Muscle layer of duodenum (tissue), 2 donors: Measurements from ENCODE around the gene GAS7.

Experiments used
- H3K27ac ChIP-seq: one replicate; pipeline ENCODE4 v1.7.0; 2013; ENCODE audit warnings: mild to moderate bottlenecking, low read length
- H3K27me3 ChIP-seq: one replicate; pipeline ENCODE4 v1.7.0; 2013; ENCODE audit warnings: low read depth, mild to moderate bottlenecking, control low read depth, low read length
- H3K36me3 ChIP-seq, 2 donors: one replicate each; pipeline ENCODE4 v1.7.0; 2013; ENCODE audit warnings: low read length in 2 of 2, control low read depth in 1 of 2, mild to moderate bottlenecking in 1 of 2; ENCODE audit not compliant: insufficient read depth in 2 of 2, control insufficient read depth in 1 of 2
- H3K4me1 ChIP-seq, 2 donors: one replicate each; pipeline ENCODE4 v1.7.0; 2013; ENCODE audit warnings: low read length in 2 of 2, mild to moderate bottlenecking in 2 of 2, control low read depth in 1 of 2, moderate library complexity in 1 of 2; ENCODE audit not compliant: insufficient read depth in 2 of 2, control insufficient read depth in 1 of 2
- H3K4me3 ChIP-seq, 2 donors: one replicate each; pipeline ENCODE4 v1.7.0; 2013; ENCODE audit warnings: low read length in 2 of 2, low read depth in 1 of 2, mild to moderate bottlenecking in 1 of 2
- H3K9me3 ChIP-seq, 2 donors: one replicate each; pipeline ENCODE4 v1.7.0; 2013; ENCODE audit warnings: low read length in 2 of 2, control low read depth in 1 of 2, mild to moderate bottlenecking in 1 of 2; ENCODE audit not compliant: control insufficient read depth in 1 of 2
- donor health status: healthy.

GAS7 gene

GRCh38 chr17:10001306-10001873, 197.0 kb downstream of the GAS7 start:
- no peak overlapping the region for H3K27ac ChIP-seq
- H3K4me3 ChIP-seq: no peak overlapping the region
- peaks cover 4 to 20% of the 10 kb centered on the region in 2 donors for H3K4me1 ChIP-seq
- H3K27me3 ChIP-seq: no peaks in the 10 kb centered on the region
- H3K36me3 ChIP-seq: no peaks in the 10 kb centered on the region
- no peaks in the 10 kb centered on the region for H3K9me3 ChIP-seq

- H3K9me3 ChIP-seq: no peaks in the 10 kb centered on the region
- no peaks in the 10 kb centered on the region for H3K27me3 ChIP-seq
- peaks cover 4 to 20% of the 10 kb centered on the region in 2 donors for H3K4me1 ChIP-seq
- H3K4me3 ChIP-seq: no peak overlapping the region
- H3K36me3 ChIP-seq: no peaks in the 10 kb centered on the region
- H3K27ac ChIP-seq: no peak overlapping the region
Measured at GRCh38 chr17:9999919-10000695, 198.3 kb downstream of the GAS7 start.

GRCh38 chr17:9998060-9998459, 200.3 kb downstream of the GAS7 start:
- no peak overlapping the region for H3K27ac ChIP-seq
- H3K9me3 ChIP-seq: no peaks in the 10 kb centered on the region
- peaks cover 4 to 16% of the 10 kb centered on the region in 2 donors for H3K4me1 ChIP-seq
- no peaks in the 10 kb centered on the region for H3K27me3 ChIP-seq
- H3K36me3 ChIP-seq: no peaks in the 10 kb centered on the region
- no peak overlapping the region for H3K4me3 ChIP-seq

GRCh38 chr17:9994761-9995160, 203.6 kb downstream of the GAS7 start:
- Histone ChIP-seq H3K27ac (no peak overlapping the region), H3K4me1 (peaks cover 0 to 6% of the 10 kb centered on the region in 2 donors), H3K4me3 (no peak overlapping the region), H3K36me3 (no peaks in the 10 kb centered on the region), H3K9me3 (no peaks in the 10 kb centered on the region), H3K27me3 (no peaks in the 10 kb centered on the region)

GRCh38 chr17:9991796-9992195, 206.6 kb downstream of the GAS7 start:
- peaks cover 0 to 12% of the 10 kb centered on the region in 2 donors for H3K4me1 ChIP-seq
- H3K27ac ChIP-seq: no peak overlapping the region
- no peak overlapping the region for H3K4me3 ChIP-seq
- H3K36me3 ChIP-seq: no peaks in the 10 kb centered on the region
- no peaks in the 10 kb centered on the region for H3K9me3 ChIP-seq
- no peaks in the 10 kb centered on the region for H3K27me3 ChIP-seq

- Histone ChIP-seq H3K27ac (no peak overlapping the region), H3K27me3 (no peaks in the 10 kb centered on the region), H3K36me3 (no peaks in the 10 kb centered on the region), H3K4me1 (peaks cover 0 to 16% of the 10 kb centered on the region in 2 donors), H3K4me3 (no peak overlapping the region), H3K9me3 (no peaks in the 10 kb centered on the region)
Measured at GRCh38 chr17:9991351-9991750, 207.1 kb downstream of the GAS7 start.

GRCh38 chr17:9987779-9988585, 210.4 kb downstream of the GAS7 start:
- no peaks in the 10 kb centered on the region for H3K9me3 ChIP-seq
- H3K27me3 ChIP-seq: no peaks in the 10 kb centered on the region
- peaks cover 0 to 22% of the 10 kb centered on the region in 2 donors for H3K4me1 ChIP-seq
- H3K27ac ChIP-seq: no peak overlapping the region
- H3K4me3 ChIP-seq: no peak overlapping the region
- no peaks in the 10 kb centered on the region for H3K36me3 ChIP-seq

GRCh38 chr17:9986754-9987382, 211.5 kb downstream of the GAS7 start:
- Histone ChIP-seq H3K27ac (no peak overlapping the region), H3K9me3 (no peaks in the 10 kb centered on the region), H3K4me1 (peaks cover 0 to 22% of the 10 kb centered on the region in 2 donors), H3K36me3 (no peaks in the 10 kb centered on the region), H3K4me3 (no peak overlapping the region), H3K27me3 (no peaks in the 10 kb centered on the region)

- H3K27ac ChIP-seq: no peak overlapping the region
- no peaks in the 10 kb centered on the region for H3K27me3 ChIP-seq
- H3K36me3 ChIP-seq: no peaks in the 10 kb centered on the region
- H3K4me1 ChIP-seq: peaks cover 0 to 22% of the 10 kb centered on the region in 2 donors
- no peaks in the 10 kb centered on the region for H3K9me3 ChIP-seq
- no peak overlapping the region for H3K4me3 ChIP-seq
Measured at GRCh38 chr17:9985646-9986045, 212.8 kb downstream of the GAS7 start.

GRCh38 chr17:9984768-9985167, 213.6 kb downstream of the GAS7 start:
- Histone ChIP-seq H3K36me3 (no peaks in the 10 kb centered on the region), H3K27me3 (no peaks in the 10 kb centered on the region), H3K4me3 (no peak overlapping the region), H3K9me3 (no peaks in the 10 kb centered on the region), H3K4me1 (peaks cover 0 to 22% of the 10 kb centered on the region in 2 donors), H3K27ac (no peak overlapping the region)

- H3K36me3 ChIP-seq: no peaks in the 10 kb centered on the region
- H3K4me3 ChIP-seq: no peak overlapping the region
- H3K27me3 ChIP-seq: no peaks in the 10 kb centered on the region
- peaks cover 0 to 21% of the 10 kb centered on the region in 2 donors for H3K4me1 ChIP-seq
- no peak overlapping the region for H3K27ac ChIP-seq
- no peaks in the 10 kb centered on the region for H3K9me3 ChIP-seq
Measured at GRCh38 chr17:9982159-9982558, 216.2 kb downstream of the GAS7 start.
